WTC11 (cell line): Measurements from ENCODE around the gene NCK1. TPM values are rescaled to one million over a fixed set of nuclear protein-coding genes. Genes with fewer than 3 reads are reported as not detected.

Experiments used
- ATAC-seq: fragments of 200-7000 bp; cut with Tn5 transposase; 2 replicates; pipeline ENCODE4 v1.10.0; 2021; ENCODE audit warnings: mild to moderate bottlenecking, moderate library complexity
- CTCF ChIA-PET: fragments of 300-600 bp; sonication (Branson Sonifier 250); formaldehyde crosslinking; loops from one replicate; lab custom pipeline; 2021; ENCODE audit warnings: antibody characterized with exemption; lab: Charles Lee
- POLR2A ChIA-PET: fragments of 350-600 bp; sonication (Branson Sonifier 250); formaldehyde crosslinking; loops from one replicate; lab custom pipeline; 2021; ENCODE audit warnings: antibody characterized with exemption; lab: Charles Lee
- DNase-seq: peaks from one replicate; pipeline ENCODE4 v3.0.0; 2021; ENCODE audit warnings: low spot score
- H3K27ac Mint-ChIP-seq: 2 replicates; pipeline ENCODE4 v1.8.0; 2021; ENCODE audit warnings: mixed read lengths
- H3K27me3 Mint-ChIP-seq: 2 replicates; pipeline ENCODE4 v1.8.0; 2021; ENCODE audit warnings: low read depth, mild to moderate bottlenecking, moderate library complexity, mixed read lengths
- H3K36me3 Mint-ChIP-seq: 2 replicates; pipeline ENCODE4 v1.8.0; 2021; ENCODE audit warnings: mixed read lengths
- H3K4me1 Mint-ChIP-seq: 2 replicates; pipeline ENCODE4 v1.8.0; 2022; ENCODE audit warnings: mixed read lengths
- H3K4me3 Mint-ChIP-seq: 2 replicates; pipeline ENCODE4 v1.8.0; 2021; ENCODE audit warnings: mild to moderate bottlenecking, moderate library complexity, mixed read lengths
- H3K9me3 Mint-ChIP-seq: 2 replicates; pipeline ENCODE4 v1.8.0; 2021; ENCODE audit warnings: mixed read lengths
- ARID4B ChIP-seq: sonication (generic); formaldehyde crosslinking; IDR thresholded peaks from 2 replicates; pipeline ENCODE4 v1.8.0; 2023; ENCODE audit warnings: missing genetic modification reagents, mild to moderate bottlenecking, borderline replicate concordance
- GRHL2 ChIP-seq: fragments of 250-450 bp; sonication (Bioruptor Pico); IDR thresholded peaks from 2 replicates; pipeline ENCODE4 v1.8.0; 2022; ENCODE audit warnings: mild to moderate bottlenecking, moderate library complexity; ENCODE audit not compliant: insufficient replicate concordance, severe bottlenecking
- GTF2I ChIP-seq: fragments of 250-450 bp; sonication (Bioruptor Pico); conservative IDR thresholded peaks from 2 replicates; pipeline ENCODE4 v1.4.0; 2021; ENCODE audit warnings: mild to moderate bottlenecking
- MAX ChIP-seq: sonication (generic); formaldehyde crosslinking; IDR thresholded peaks from 2 replicates; pipeline ENCODE4 v1.8.0; 2022; ENCODE audit warnings: mild to moderate bottlenecking, missing genetic modification reagents
- NFYB ChIP-seq: sonication (generic); formaldehyde crosslinking; conservative IDR thresholded peaks from 2 replicates; pipeline ENCODE4 v1.8.0; 2022; ENCODE audit warnings: low read depth, missing genetic modification reagents
- NR2C2 ChIP-seq: sonication (generic); formaldehyde crosslinking; IDR thresholded peaks from 2 replicates; pipeline ENCODE4 v1.8.0; 2022; ENCODE audit warnings: mild to moderate bottlenecking, missing genetic modification reagents
- NR3C1 ChIP-seq: sonication (generic); formaldehyde crosslinking; conservative IDR thresholded peaks from 2 replicates; pipeline ENCODE4 v1.8.1; 2023; ENCODE audit warnings: low read depth, mild to moderate bottlenecking, missing genetic modification reagents
- PREB ChIP-seq: sonication (generic); formaldehyde crosslinking; IDR thresholded peaks from 2 replicates; pipeline ENCODE4 v1.8.1; 2022; ENCODE audit warnings: mild to moderate bottlenecking, missing genetic modification reagents, moderate library complexity, borderline replicate concordance
- RELA ChIP-seq: sonication (generic); formaldehyde crosslinking; IDR thresholded peaks from 2 replicates; pipeline ENCODE4 v1.8.1; 2022; ENCODE audit warnings: missing genetic modification reagents, mild to moderate bottlenecking, borderline replicate concordance
- TCF7 ChIP-seq: sonication (generic); formaldehyde crosslinking; IDR thresholded peaks from 2 replicates; pipeline ENCODE4 v1.8.0; 2022; ENCODE audit warnings: mild to moderate bottlenecking, low read depth, missing genetic modification reagents, moderate library complexity
- TEAD1 ChIP-seq: sonication (generic); formaldehyde crosslinking; IDR thresholded peaks from 2 replicates; pipeline ENCODE4 v1.8.0; 2022; ENCODE audit warnings: mild to moderate bottlenecking, missing genetic modification reagents
- ZMAT4 ChIP-seq: fragments of 250-450 bp; sonication (Bioruptor Pico); IDR thresholded peaks from 2 replicates; pipeline ENCODE4 v1.9.0; 2021; ENCODE audit warnings: mild to moderate bottlenecking
- ZNF263 ChIP-seq: sonication (generic); formaldehyde crosslinking; IDR thresholded peaks from 2 replicates; pipeline ENCODE4 v1.8.1; 2022; ENCODE audit warnings: low read depth, mild to moderate bottlenecking, moderate library complexity, missing genetic modification reagents
- ZNF671 ChIP-seq: fragments of 250-450 bp; sonication (Bioruptor Pico); IDR thresholded peaks from 2 replicates; pipeline ENCODE4 v1.8.0; 2021; ENCODE audit warnings: mild to moderate bottlenecking
- total RNA-seq: library from RNA; stranded (reverse); gene quantifications from 3 replicates; pipeline ENCODE4 v1.2.3, GENCODE V29; 2021
- TF ChIP-seq, protein P1 (sequence below): sonication (generic); formaldehyde crosslinking; IDR thresholded peaks from 2 replicates; pipeline ENCODE4 v1.8.1; 2023; ENCODE audit warnings: mild to moderate bottlenecking, missing genetic modification reagents, borderline replicate concordance
- TF ChIP-seq, protein P2 (sequence below): sonication (generic); formaldehyde crosslinking; IDR thresholded peaks from 2 replicates; pipeline ENCODE4 v1.8.0; 2023; ENCODE audit warnings: missing genetic modification reagents
- TF ChIP-seq, protein P3 (sequence below): fragments of 250-450 bp; sonication (Bioruptor Pico); IDR thresholded peaks from 2 replicates; pipeline ENCODE4 v1.9.0; 2021; ENCODE audit warnings: mild to moderate bottlenecking

Gene NCK1
- total RNA-seq, 1 experiment from 2014 or later = 28.9 TPM

DNA sequence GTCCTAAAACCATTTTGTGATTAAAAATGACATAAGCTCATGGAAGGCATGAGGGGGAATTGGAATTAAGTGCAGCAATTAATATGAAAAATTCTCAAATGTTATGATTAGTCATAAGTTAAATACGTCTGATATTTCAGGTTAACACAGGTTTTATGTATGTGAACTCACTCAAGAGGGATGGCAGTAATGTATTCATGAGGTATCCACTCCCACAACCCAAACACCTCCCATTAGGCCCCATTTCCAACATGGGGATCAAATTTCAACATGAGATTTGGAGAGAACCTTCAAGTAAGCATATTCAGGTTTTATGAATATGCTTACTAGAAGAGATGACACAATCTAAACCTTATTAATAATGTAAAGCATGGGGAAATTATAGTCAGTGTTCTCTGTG is 54.2 kb downstream of the NCK1 start (continued):
- TF ChIP-seq, protein P1, sequence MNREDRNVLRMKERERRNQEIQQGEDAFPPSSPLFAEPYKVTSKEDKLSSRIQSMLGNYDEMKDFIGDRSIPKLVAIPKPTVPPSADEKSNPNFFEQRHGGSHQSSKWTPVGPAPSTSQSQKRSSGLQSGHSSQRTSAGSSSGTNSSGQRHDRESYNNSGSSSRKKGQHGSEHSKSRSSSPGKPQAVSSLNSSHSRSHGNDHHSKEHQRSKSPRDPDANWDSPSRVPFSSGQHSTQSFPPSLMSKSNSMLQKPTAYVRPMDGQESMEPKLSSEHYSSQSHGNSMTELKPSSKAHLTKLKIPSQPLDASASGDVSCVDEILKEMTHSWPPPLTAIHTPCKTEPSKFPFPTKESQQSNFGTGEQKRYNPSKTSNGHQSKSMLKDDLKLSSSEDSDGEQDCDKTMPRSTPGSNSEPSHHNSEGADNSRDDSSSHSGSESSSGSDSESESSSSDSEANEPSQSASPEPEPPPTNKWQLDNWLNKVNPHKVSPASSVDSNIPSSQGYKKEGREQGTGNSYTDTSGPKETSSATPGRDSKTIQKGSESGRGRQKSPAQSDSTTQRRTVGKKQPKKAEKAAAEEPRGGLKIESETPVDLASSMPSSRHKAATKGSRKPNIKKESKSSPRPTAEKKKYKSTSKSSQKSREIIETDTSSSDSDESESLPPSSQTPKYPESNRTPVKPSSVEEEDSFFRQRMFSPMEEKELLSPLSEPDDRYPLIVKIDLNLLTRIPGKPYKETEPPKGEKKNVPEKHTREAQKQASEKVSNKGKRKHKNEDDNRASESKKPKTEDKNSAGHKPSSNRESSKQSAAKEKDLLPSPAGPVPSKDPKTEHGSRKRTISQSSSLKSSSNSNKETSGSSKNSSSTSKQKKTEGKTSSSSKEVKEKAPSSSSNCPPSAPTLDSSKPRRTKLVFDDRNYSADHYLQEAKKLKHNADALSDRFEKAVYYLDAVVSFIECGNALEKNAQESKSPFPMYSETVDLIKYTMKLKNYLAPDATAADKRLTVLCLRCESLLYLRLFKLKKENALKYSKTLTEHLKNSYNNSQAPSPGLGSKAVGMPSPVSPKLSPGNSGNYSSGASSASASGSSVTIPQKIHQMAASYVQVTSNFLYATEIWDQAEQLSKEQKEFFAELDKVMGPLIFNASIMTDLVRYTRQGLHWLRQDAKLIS (CRISPR knock-in tag) = no peak

DNA sequence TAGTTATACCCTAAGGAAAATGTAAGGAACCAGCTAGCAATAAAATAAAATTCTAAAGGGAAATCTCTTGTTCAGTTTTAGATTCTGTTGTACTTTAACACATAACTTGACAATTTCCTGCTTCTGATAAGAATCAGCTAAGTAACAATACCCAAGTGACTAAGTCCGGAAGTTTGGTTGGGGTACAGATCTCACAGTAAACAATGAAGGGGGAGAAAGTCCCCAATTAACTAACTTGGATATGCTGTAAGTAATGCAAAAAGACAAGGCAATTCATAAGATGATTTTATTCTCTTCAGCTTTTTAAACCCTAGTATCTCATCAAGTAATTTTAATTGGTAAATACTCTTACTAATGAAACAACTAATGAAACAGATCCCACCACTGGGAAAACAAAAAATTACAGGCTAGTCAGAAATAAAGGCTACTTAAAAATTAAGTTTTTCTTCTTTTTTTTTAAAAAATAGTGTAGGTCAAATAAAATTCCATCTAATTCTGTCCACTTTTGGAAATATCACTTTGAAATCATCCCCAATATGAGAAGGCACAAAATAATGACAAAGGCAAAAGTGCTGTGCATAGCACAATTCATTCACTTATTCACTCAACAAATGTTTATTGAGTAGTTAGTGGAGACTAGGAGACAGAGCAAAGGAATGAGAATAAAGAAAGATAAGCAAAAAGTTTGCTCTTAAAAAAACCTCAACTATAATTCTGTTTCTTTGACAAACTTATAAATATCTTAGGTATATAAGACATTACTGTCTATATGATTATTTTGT is 58.0 kb downstream of the NCK1 start:
- H3K27me3 Mint-ChIP-seq = no peaks in the 10 kb centered on the region
- TF ChIP-seq ZMAT4 (CRISPR knock-in tag) = no peak
- TF ChIP-seq, all 79 proteins: peak for 0
- ChIA-PET CTCF (no interaction called here), POLR2A (no interaction called here)
- Mint-ChIP-seq H3K4me1 (peaks cover 45% of the 10 kb centered on the region), H3K36me3 (no peaks in the 10 kb centered on the region), H3K27ac (no peak overlapping the region), H3K4me3 (no peak overlapping the region), H3K9me3 (peaks cover 7% of the 10 kb centered on the region; the same call in 1 of the 2 replicates)
- DNase-seq (no peak), ATAC-seq (no peak)

DNA sequence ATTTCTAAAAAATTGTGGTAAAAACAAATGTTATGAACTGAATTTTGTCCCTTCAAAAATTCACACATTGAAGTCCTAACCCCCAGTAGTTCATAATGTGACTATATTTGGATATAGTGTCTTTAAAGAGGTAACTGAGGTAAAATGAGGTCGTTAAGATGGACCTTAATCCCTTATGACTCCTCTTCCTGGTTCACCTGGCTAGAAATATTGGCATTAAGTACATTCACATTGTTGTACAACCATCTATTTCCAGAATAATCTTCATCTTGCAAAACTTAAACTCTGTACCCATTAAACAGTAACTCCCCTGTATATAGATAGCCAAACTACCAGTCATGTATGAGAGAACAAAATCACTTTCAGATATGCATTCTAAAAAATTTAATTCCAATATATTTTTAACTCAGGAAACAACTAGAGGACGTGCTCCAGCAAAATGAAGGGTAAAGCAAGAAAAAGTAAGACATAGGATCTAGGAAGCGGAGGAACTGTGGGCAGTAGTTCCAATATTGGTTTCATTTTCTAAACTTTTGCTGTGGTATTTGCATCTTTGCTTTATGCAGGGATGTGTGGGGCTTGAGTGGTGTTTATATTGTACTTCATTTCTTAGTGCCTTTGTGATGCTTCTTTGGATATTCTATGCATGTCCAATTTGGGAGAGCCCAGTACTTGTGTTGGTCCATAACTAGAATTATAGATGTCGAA is 59.0 kb downstream of the NCK1 start:
- H3K4me1 Mint-ChIP-seq = peaks cover 36% of the 10 kb centered on the region
- no peak overlapping the region for H3K4me3 Mint-ChIP-seq
- H3K27me3 Mint-ChIP-seq = no peaks in the 10 kb centered on the region
- H3K27ac Mint-ChIP-seq = no peak overlapping the region
- H3K9me3 Mint-ChIP-seq = peaks cover 7% of the 10 kb centered on the region; the same call in 1 of the 2 replicates
- DNase-seq = no peak
- ChIA-PET CTCF (no interaction called here), POLR2A (no interaction called here)
- no peaks in the 10 kb centered on the region for H3K36me3 Mint-ChIP-seq
- ATAC-seq = no peak
- TF ChIP-seq ARID4B = no peak
- TF ChIP-seq TCF7 (CRISPR knock-in tag) = no peak
- TF ChIP-seq GTF2I = no peak
- TF ChIP-seq ZNF263 (CRISPR knock-in tag) = no peak
- TF ChIP-seq, protein P2, sequence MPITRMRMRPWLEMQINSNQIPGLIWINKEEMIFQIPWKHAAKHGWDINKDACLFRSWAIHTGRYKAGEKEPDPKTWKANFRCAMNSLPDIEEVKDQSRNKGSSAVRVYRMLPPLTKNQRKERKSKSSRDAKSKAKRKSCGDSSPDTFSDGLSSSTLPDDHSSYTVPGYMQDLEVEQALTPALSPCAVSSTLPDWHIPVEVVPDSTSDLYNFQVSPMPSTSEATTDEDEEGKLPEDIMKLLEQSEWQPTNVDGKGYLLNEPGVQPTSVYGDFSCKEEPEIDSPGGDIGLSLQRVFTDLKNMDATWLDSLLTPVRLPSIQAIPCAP (CRISPR knock-in tag) = no peak
- no peak for TF ChIP-seq PREB (CRISPR knock-in tag)
- TF ChIP-seq NR2C2 (CRISPR knock-in tag) = no peak
- TF ChIP-seq NR3C1 (CRISPR knock-in tag) = no peak
- TF ChIP-seq, protein P3, sequence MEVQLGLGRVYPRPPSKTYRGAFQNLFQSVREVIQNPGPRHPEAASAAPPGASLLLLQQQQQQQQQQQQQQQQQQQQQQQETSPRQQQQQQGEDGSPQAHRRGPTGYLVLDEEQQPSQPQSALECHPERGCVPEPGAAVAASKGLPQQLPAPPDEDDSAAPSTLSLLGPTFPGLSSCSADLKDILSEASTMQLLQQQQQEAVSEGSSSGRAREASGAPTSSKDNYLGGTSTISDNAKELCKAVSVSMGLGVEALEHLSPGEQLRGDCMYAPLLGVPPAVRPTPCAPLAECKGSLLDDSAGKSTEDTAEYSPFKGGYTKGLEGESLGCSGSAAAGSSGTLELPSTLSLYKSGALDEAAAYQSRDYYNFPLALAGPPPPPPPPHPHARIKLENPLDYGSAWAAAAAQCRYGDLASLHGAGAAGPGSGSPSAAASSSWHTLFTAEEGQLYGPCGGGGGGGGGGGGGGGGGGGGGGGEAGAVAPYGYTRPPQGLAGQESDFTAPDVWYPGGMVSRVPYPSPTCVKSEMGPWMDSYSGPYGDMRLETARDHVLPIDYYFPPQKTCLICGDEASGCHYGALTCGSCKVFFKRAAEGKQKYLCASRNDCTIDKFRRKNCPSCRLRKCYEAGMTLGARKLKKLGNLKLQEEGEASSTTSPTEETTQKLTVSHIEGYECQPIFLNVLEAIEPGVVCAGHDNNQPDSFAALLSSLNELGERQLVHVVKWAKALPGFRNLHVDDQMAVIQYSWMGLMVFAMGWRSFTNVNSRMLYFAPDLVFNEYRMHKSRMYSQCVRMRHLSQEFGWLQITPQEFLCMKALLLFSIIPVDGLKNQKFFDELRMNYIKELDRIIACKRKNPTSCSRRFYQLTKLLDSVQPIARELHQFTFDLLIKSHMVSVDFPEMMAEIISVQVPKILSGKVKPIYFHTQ = no peak
- no peak for TF ChIP-seq GRHL2 (CRISPR knock-in tag)
- no peak for TF ChIP-seq NFYB (CRISPR knock-in tag)
- TF ChIP-seq RELA (CRISPR knock-in tag) = no peak
- no peak for TF ChIP-seq MAX (CRISPR knock-in tag)
- no peak for TF ChIP-seq TEAD1 (CRISPR knock-in tag)
- no peak for TF ChIP-seq ZNF671
